HL-60/S4 (cell line): ENCODE measurements around the gene FRAT1.
"Not testable (repeated sequence)": the region's sequence is repeated elsewhere in the genome, so short reads cannot be mapped to it uniquely, and the experiment has no call there.

Experiments
- in situ Hi-C: fragments of 300-500 bp; cut with MboI; formaldehyde crosslinking; loops from 2 replicates; pipeline ENCODE4 v1.14.3; 2022; ENCODE audit warnings: low sequenced_read_pairs

Gene FRAT1, protein sequence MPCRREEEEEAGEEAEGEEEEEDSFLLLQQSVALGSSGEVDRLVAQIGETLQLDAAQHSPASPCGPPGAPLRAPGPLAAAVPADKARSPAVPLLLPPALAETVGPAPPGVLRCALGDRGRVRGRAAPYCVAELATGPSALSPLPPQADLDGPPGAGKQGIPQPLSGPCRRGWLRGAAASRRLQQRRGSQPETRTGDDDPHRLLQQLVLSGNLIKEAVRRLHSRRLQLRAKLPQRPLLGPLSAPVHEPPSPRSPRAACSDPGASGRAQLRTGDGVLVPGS

DNA sequence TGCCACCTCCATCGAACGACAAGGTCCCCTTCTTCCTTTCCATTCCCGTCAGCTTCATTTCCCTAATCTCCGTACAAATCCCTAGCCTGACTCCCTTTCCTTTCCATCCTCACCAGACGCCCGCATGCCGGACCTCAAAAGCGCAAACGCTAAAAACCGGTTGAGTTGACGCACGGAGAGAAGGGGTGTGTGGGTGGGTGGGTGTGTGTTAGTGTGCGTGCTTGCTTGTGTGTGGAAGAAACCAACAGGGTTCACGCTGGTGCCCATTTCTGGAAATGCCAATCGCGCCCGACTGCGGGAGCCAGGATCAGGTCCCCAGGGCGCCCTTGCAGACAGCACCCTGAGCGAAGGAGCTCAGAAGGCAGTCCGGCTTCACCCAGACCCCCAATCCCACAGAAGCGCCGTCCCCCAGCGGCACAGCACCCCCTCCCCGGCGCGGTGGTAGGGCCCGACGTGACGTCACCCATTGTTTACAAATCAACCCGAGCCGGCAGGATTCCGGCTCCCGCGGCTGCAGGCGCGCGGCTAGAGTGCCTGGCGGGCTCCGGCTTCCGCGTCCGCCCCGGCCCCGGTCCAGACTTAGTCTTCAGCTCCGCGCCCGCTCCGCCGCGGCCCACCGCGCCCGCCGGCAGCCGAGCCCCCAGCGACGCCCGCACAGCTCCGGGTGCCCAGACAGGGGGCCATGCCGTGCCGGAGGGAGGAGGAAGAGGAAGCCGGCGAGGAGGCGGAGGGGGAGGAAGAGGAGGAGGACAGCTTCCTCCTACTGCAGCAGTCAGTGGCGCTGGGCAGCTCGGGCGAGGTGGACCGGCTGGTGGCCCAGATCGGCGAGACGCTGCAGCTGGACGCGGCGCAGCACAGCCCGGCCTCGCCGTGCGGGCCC lies at the start of gene FRAT1:
Gene FRAT1, plus strand, starts transcription at position 500 of the 880 bp plus-strand sequence. Its CDS starts 183 bp downstream, at position 683.
- in situ Hi-C loops: no loop called here

DNA sequence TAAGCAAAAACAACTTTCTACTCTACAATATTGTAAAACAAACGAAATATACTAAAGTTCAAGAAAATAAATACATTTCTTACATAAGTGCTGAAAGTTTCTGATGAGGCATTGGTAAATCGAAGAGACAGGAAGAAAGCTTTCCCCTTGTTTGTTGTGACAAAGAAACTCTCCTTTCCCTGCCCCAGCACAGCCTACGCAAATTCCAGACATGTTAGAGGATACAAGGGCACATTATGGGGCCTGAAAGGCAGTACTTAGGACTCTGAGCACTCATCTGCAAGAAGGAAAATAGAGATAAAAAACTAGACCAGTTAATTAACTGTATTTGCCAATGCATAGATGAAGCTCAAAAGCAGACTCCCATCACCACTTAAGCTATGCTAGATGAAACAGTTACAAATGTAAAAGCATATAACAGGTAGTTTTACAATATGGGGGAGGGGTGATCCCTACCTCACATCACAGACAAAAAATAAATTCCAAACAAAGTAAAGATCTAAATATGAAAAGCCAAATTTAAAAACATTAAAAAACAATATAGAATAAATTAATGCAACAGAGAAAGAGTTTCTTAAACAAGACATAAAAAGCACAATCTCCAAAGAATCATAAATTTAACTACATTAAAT lies 48.4 kb upstream of the FRAT1 start:
- in situ Hi-C loops: no loop called here

DNA sequence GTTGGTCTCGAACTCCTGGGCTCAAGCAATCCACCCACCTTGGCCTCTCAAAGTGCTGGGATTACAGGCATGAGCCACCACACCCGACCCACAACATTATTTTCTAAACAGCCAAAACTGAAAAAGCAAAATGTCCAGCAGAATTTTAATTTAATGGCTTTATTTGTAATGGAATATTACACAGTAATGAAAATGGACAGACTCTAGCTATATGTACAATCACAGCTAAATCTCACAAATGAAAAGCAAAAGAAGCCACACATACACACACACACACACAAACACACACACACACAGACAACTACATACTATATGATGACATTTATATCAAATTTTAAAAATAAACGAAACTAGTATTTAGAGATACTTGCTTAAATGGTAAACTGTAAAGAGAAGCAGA lies 45.4 kb upstream of the FRAT1 start:
- in situ Hi-C loops: no loop called here

DNA sequence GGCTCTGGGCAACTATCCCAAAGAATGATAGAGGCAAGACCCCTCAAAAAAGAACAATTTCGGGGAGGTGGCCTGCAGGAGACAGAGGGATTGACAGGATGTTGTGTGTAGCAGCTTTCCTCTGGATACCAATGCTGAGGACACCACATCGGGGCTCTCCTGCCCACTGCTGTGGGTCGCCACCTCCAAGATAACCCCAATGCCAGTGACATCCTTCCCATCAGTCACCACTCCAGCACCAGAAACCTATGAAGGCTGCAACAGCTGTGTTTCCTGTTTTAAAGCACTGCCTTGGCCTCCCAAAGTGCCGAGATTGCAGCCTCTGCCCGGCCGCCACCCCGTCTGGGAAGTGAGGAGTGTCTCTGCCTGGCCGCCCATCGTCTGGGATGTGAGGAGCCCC lies 44.2 kb upstream of the FRAT1 start:
- in situ Hi-C loops: no loop called here

DNA sequence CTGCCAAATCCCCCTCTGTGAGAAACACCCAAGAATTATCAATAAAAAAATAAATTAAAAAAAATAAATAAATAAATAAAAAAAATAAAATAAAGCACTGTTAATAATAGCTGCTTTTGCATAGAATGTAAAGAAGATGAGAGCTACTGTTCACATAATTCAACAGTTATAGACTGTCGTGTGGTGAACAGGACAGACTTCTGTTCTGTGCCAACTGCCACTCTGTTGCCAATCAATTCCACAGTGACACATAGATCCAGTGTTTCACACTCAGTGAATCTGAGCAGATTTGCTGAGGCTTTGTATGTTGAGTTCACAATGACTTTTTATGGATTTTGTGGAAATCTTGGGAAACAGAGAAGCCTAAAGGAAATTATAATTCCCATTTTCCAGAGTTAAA lies 41.5 kb upstream of the FRAT1 start:
- in situ Hi-C loops: no loop called here

DNA sequence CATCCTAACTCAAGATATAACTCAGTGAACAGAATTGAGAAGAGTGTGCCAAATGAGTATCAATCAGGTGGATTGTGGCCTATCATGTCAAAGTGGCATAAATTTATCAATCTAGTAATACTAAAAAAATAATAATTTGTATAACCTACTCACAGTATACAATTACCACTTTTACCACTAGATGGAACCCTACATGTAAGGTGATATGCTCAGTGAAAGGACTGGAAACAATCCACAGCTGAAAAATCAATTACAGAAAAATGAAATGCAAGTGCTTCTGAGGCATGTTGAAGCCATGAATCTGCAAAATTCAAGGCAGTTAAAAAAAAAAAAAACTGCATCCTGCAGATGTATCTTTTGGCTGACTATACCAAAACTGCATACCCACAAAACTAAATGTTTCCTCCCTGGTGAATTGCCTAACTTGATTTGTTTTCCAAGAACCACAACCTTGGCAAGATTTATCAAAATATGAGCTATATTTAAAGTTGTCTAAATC lies 40.5 kb upstream of the FRAT1 start:
- in situ Hi-C loops: no loop called here

DNA sequence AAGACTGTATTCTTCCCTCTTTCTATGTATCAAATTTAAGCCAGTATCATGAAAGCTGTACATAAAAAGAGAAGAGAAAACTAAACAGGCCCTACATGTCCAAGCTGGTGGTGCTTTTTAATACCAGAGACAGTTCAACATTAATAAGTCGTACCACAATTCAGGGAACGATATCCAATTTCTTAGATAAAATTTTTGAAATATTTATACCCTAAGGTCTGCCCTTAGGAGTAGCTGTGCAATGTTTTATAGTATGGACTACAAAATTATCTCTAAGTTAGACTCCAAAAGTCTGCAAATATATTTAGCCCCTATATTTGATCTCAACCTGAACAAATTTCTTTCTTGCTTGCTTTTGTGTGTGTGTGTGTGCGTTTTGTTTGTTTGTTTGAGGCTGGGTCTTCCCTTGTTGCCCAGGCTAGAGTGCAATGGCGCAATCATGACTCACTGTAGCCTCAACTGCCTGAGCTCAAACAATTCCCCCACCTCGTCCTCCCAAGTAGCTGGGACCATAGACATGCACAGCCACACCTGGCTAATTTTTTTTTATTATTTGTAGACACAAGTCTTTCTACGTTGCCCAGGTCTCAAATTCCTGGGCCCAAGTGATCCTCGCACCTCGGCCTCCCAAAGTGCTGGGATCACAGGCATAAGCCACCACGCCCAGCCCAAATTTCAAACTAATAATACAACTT lies 39.8 kb upstream of the FRAT1 start:
- in situ Hi-C loops: no loop called here

DNA sequence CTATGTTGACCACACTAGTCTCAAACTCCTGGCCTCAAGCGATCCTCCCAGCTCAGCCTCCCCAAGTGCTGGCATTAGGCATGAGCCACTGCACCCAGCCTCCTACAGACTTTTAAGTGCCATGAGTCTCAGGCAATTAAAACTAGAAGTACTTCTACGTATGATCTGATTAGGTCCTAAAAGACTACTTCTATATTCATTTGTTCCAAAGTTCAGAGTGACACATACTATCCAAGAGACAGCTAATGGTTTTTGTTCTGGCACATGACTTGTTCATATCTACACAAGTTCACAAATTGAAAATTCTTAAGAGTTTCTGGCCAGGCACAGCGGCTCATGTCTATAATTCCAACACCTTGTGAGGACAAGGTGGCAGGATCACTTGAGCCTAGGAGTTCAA lies 38.3 kb upstream of the FRAT1 start:
- in situ Hi-C loops: no loop called here

DNA sequence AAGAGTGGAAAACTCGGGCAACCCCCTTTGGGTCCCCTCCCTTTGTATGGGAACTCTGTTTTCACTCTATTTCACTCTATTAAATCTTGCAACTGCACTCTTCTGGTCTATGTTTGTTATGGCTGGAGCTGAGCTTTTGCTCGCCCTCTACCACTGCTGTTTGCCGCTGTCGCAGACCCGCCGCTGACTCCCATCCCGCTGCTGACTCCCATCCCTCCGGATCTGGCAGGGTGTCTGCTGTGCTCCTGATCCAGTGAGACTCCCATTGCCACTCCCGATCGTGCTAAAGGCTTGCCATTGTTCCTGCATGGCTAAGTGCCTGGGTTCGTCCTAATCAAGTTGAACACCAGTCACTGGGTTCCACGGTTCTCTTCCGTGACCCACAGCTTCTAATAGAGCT lies 29.0 kb upstream of the FRAT1 start:
- in situ Hi-C loops: not testable (repeated sequence)

DNA sequence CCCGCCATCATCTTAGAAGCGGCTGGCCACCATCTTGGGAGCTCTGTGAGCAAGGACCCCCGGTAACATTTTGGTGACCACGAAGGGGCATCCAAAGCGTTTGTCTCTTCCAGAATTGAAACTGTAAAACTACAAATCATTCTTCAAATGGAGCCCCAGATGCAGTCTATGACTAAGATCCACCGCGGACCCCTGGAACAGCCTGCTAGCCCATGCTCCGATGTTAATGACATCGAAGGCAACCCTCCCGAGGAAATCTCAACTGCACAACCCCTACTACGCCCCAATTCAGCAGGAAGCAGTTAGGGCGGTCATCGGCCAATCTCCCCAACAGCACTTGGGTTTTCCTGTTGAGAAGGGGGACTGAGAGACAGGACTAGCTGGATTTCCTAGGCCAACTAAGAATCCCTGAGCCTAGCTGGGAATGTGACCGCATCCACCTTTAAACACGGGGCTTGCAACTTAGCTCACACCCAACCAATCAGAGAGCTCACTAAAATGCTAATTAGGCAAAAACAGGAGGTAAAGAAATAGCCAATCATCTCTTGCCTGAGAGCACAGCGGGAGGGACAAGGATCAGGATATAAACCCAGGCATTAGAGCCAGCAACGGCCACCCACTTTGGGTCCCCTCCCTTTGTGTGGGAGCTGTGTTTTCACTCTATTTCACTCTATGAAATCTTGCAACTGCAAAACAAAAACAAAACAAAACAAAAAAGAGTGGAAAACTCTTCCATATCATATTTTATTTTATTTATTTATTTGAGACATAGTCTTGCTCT lies 28.3 kb upstream of the FRAT1 start:
- in situ Hi-C loops: not testable (repeated sequence)

DNA sequence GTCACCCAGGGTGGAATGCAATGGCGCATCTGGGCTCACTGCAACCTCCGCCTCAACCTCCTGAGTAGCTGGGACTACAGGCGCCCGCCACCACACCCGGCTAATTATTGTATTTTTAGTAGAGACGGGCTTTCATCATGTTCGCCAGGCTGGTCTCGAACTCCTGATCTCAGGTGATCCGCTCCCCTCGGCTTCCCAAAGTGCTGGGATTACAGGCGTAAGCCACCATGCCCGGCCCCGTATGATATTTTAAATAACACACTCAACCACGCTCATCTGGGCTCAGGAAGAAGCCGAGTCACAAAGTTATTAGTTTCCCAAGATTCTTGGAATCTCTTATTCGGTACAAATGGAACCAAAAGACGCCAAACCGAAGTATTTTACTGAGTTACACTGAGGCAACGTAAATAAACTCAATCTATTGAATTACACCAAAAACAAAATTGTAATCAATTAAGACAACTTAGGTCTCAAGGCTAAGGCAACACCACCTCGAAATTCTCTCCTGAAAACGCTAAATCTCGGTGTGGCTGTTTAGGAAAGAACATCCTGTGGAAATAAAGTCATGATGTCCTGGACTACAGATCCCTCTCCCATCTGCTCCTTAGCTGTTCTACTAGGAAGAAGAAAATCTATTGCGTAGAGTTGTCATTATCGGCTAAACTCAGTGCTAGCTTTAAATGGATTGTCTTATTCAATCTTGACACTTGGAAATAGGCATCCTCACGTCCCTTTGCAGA lies 27.5 kb upstream of the FRAT1 start:
- in situ Hi-C loops: no loop called here

DNA sequence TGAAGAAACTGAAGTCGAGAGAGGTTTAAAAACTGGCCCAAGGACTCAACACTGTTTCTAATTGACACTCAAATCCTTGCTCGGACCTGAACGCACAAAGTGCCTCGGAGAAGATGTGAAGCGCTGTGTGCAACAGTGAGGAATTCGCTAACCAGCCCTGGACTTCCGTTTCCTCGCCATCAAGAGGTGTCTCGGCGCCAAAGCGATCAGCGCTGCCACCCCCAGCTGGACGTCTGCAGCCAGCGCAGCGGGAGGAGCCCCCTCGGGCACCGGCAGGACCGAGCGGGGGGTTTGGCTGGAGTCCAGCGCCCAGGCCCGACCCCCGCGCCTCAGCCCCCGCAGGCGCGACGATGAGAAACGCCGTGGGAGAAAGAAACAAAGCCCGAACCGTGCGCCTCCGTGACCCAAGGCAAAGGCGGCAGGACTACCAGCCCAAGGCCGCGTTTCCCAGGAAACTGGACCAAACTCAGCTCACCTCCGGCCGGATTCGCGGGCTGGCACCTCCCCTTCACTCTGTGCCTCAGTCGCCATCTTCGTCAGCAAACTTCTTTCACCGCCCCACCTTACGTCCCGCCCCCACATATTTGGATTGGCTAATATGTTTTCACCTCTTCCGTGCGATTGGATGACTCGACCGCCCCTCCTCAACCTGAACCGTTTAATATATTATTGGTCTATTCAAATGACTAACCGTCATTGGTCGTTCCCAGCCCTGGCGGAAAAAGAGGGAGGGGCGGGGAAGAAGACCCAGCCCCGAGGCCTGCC lies 26.8 kb upstream of the FRAT1 start, which contains the start of gene ARHGAP19:
Gene ARHGAP19, minus strand, starts transcription at position 541 of the 765 bp plus-strand sequence. Its CDS starts 10 bp downstream, at position 531.
- in situ Hi-C loops: no loop called here

DNA sequence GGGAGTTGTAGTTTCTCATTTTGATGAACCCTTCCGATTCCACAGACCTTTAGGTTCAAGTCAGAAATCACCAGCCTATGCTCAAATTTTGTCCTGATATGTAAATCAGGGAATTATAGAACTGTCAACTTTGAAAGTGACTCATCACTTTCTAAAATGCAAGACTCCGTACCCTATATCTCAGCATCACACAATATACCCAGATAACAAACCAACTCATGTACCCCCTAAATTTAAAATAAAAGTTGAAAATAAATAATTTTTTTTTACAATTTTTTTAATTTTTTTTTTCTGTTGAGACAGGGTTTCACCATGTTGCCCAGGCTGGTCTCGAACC lies 26.2 kb upstream of the FRAT1 start:
- in situ Hi-C loops: no loop called here

DNA sequence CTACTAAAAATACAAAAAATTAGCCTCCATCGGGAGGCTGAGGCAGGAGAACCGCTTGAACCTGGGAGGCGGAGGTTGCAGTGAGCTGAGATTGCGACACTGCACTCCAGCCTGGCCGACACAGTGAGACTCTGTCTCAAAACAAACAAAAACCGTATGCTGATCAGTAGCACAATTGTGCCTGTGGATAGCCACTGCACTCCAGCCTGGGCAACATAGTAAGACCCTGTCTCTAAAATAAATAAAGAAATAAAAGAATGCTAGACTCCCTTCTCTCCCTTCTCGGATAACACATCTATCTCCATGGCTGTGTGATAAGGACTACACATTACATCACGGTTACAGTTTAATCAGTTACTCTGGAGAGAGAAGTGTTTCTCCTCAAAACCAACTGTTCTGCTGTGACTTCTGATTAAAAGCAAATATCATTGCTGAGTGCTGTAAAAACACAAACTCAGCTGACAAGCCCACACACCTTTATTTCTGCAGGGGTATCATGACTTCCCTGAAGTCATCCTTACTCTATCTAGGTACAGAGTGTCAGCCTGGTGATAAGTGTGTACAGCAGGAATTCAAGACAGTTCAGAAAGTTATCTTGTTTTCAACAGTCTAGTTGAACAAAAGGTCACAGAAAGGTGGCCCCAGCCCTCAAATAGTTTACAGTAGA lies 21.4 kb upstream of the FRAT1 start:
- in situ Hi-C loops: no loop called here

DNA sequence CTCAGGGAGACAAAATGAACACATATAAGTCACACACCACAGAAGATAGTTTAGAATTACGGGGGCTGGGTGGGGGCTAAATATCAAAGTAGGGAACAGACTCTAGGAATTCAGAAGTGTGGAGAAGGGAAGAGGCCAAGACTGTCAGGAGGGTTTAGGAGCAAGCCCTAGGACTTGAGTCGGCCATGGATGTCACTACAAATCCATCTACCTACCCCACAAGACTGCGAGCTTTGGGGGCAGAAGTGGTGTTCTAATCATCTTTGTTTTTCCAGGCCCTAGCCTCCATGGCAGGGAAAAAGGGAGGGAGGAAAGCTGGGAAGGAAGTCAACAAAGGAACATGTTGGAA lies 20.9 kb upstream of the FRAT1 start:
- in situ Hi-C loops: no loop called here

DNA sequence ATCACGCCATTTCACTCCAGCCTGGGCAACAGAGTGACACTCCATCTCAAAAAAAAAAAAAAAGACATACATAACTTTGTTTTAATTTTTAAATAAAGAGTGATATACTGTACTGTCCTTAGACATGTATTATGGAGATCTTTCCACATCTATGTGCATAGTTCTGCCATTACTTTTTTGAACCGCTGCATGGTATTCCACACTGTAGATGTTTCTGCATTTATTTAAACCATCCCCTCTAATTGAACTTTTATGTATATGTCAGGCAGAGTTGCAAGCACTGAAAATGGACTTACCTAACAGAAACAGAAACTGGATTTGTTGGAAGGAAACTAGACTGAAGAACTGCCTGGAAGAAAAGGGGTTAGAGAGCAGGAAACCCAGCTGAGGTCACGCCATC lies 18.1 kb upstream of the FRAT1 start:
- in situ Hi-C loops: no loop called here

DNA sequence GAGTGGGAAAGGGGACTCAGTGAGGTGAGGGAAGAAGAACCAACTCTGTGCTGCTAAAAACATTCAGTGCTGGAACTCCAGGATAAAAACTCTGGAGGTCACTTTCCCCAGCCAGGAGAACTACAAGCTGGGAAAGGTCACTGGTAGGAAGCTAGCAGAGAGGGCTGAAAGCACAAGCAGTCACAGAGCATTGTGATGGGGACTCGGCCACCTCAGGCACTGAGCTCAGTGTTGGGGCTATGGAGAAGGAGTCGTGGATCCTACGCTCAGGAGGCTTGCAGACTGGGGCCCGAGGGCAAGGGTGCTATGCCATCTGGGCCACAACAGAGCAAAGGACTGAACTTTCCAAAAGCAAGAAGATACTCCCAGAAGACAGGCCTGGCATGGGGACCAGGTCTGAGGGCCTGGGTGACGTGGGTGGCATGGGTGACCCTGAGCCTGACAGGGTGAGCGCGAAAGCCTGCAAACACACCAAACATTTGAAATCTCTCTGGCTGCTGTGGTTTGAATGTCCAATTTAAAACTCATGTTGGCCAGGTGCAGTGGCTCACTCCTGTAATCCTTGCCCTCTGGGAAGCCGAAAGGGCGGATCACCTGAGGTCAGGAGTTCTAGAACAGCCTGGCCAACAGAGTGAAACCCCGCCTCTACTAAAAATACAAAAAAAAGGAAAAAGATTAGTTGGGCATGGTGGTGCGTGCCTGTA lies 16.8 kb upstream of the FRAT1 start:
- in situ Hi-C loops: no loop called here

DNA sequence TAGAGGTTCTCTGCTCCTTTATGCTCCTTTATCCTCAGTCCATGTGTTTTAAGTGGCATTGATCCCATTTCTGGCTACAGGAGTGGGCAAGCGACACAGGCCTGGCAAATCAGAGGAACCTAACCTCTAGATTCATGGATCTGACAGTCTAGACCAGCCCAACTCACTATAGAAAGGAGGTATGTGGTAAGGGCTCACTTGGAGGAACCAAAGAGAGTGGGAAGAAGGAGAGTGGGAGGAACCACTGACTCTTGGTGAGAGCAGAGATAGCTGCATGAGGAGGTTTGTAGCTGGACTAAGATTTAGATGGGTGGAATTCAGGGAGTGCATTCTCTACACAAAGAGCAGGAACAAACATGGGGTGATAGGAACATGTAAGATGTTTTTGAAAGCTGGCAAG lies 11.6 kb upstream of the FRAT1 start:
- in situ Hi-C loops: no loop called here
